HG03095 (cell line): ENCODE data around the gene FEZF2.

Experiments
- ATAC-seq: cut with Tn5 transposase; IDR thresholded peaks from one replicate; pipeline ENCODE4 v1.9.1; 2021; ENCODE audit warnings: moderate library complexity; ENCODE audit not compliant: unreplicated experiment

The FEZF2 gene

GRCh38 chr3:62373215-62373614, at the start of gene FEZF2:
TSS of gene FEZF2 (minus strand) at chr3:62373550. CDS start at chr3:62372868, 682 bp downstream.
- ATAC-seq = no peak

GRCh38 chr3:62421207-62421606, 47.9 kb upstream of the FEZF2 start:
- no peak for ATAC-seq

- ATAC-seq = no peak
Observed at GRCh38 chr3:62416144-62416543, 42.8 kb upstream of the FEZF2 start.

GRCh38 chr3:62415312-62415801, 42.0 kb upstream of the FEZF2 start:
- no peak for ATAC-seq

GRCh38 chr3:62414786-62415185, 41.4 kb upstream of the FEZF2 start:
- ATAC-seq = no peak

- ATAC-seq = no peak
Observed at GRCh38 chr3:62413687-62414086, 40.3 kb upstream of the FEZF2 start.

- no peak for ATAC-seq
Observed at GRCh38 chr3:62406945-62407344, 33.6 kb upstream of the FEZF2 start.

GRCh38 chr3:62405566-62405965, 32.2 kb upstream of the FEZF2 start:
- ATAC-seq = no peak

- ATAC-seq = no peak
Observed at GRCh38 chr3:62405135-62405534, 31.8 kb upstream of the FEZF2 start.

- no peak for ATAC-seq
Observed at GRCh38 chr3:62404321-62404720, 31.0 kb upstream of the FEZF2 start.

- ATAC-seq = no peak
Observed at GRCh38 chr3:62403765-62404164, 30.4 kb upstream of the FEZF2 start.

GRCh38 chr3:62392626-62393292, 19.4 kb upstream of the FEZF2 start:
- no peak for ATAC-seq

- ATAC-seq = no peak
Observed at GRCh38 chr3:62387251-62387650, 13.9 kb upstream of the FEZF2 start.

- no peak for ATAC-seq
Observed at GRCh38 chr3:62379321-62379798, 6.0 kb upstream of the FEZF2 start.

GRCh38 chr3:62378921-62379320, 5.6 kb upstream of the FEZF2 start:
- no peak for ATAC-seq

- ATAC-seq = no peak
Observed at GRCh38 chr3:62378311-62378789, 5.0 kb upstream of the FEZF2 start.

GRCh38 chr3:62376906-62377877, 3.8 kb upstream of the FEZF2 start:
- no peak for ATAC-seq

- ATAC-seq = no peak
Observed at GRCh38 chr3:62376454-62376720, 3.0 kb upstream of the FEZF2 start.

GRCh38 chr3:62375655-62376453, 2.5 kb upstream of the FEZF2 start:
- no peak for ATAC-seq

GRCh38 chr3:62374341-62375218, 1.2 kb upstream of the FEZF2 start:
- no peak for ATAC-seq
